PC-9 (cell line): Measurements from ENCODE around the gene RAD21L1.

ENCODE experiments used
- EZH2 ChIP-seq: fragments of 200-600 bp; sonication (generic); IDR thresholded peaks from 2 replicates; pipeline ENCODE4 v1.8.0; 2017; ENCODE audit warnings: antibody characterized with exemption, low read depth
- TF ChIP-seq, protein P1 (sequence below): fragments of 200-600 bp; sonication (generic); conservative IDR thresholded peaks from 2 replicates; pipeline ENCODE4 v1.6.1; 2017; ENCODE audit warnings: mixed run types, antibody characterized with exemption, mild to moderate bottlenecking, moderate library complexity

- no peak for TF ChIP-seq EZH2
- TF ChIP-seq, protein P1, sequence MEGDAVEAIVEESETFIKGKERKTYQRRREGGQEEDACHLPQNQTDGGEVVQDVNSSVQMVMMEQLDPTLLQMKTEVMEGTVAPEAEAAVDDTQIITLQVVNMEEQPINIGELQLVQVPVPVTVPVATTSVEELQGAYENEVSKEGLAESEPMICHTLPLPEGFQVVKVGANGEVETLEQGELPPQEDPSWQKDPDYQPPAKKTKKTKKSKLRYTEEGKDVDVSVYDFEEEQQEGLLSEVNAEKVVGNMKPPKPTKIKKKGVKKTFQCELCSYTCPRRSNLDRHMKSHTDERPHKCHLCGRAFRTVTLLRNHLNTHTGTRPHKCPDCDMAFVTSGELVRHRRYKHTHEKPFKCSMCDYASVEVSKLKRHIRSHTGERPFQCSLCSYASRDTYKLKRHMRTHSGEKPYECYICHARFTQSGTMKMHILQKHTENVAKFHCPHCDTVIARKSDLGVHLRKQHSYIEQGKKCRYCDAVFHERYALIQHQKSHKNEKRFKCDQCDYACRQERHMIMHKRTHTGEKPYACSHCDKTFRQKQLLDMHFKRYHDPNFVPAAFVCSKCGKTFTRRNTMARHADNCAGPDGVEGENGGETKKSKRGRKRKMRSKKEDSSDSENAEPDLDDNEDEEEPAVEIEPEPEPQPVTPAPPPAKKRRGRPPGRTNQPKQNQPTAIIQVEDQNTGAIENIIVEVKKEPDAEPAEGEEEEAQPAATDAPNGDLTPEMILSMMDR: no peak
Measured at GRCh38 chr20:1287306-1287705, 61.5 kb downstream of the RAD21L1 start.
